Measurements from ENCODE around the gene NCSTN.

NCSTN gene

GRCh38 chr1:160353223-160353622 is 10.0 kb downstream of the NCSTN start:
- no peak for DNase-seq

- DNase-seq, result no peak
These were observed 11.3 kb downstream of the NCSTN start for GRCh38 chr1:160354388-160354985.

GRCh38 chr1:160357286-160358002 is 14.3 kb downstream of the NCSTN start:
- no peak for DNase-seq

- DNase-seq, result no peak
These were observed 14.9 kb downstream of the NCSTN start for GRCh38 chr1:160358073-160358472.

GRCh38 chr1:160359559-160360226 is 16.5 kb downstream of the NCSTN start:
- DNase-seq, result no peak

GRCh38 chr1:160360227-160360695 is 17.1 kb downstream of the NCSTN start:
- DNase-seq, result no peak

GRCh38 chr1:160361199-160361598 is 18.0 kb downstream of the NCSTN start:
- no peak for DNase-seq

GRCh38 chr1:160361814-160362167 is 18.6 kb downstream of the NCSTN start:
- no peak for DNase-seq

- DNase-seq, result no peak
These were observed 19.2 kb downstream of the NCSTN start for GRCh38 chr1:160362168-160362957.

- DNase-seq, result no peak
These were observed 19.8 kb downstream of the NCSTN start for GRCh38 chr1:160363010-160363409.

GRCh38 chr1:160363951-160364735 is 21.0 kb downstream of the NCSTN start:
- DNase-seq, result no peak

GRCh38 chr1:160365325-160365724 is 22.1 kb downstream of the NCSTN start:
- no peak for DNase-seq

- no peak for DNase-seq
These were observed 23.7 kb downstream of the NCSTN start, which contains the start of gene NHLH1 for GRCh38 chr1:160366731-160367515. Gene NHLH1 (plus strand): TSS chr1:160367071. CDS start chr1:160370732, 3,661 bp downstream.

GRCh38 chr1:160367516-160367900 is 24.3 kb downstream of the NCSTN start:
- no peak for DNase-seq

- DNase-seq, result no peak
These were observed 25.0 kb downstream of the NCSTN start for GRCh38 chr1:160367934-160368923.

- DNase-seq, result no peak
These were observed 25.9 kb downstream of the NCSTN start for GRCh38 chr1:160369087-160369486.

GRCh38 chr1:160370561-160371345 is 27.6 kb downstream of the NCSTN start:
- no peak for DNase-seq

GRCh38 chr1:160371346-160371631 is 28.1 kb downstream of the NCSTN start:
- DNase-seq, result no peak

- no peak for DNase-seq
These were observed 28.6 kb downstream of the NCSTN start for GRCh38 chr1:160371756-160372155.

- no peak for DNase-seq
These were observed 30.5 kb downstream of the NCSTN start for GRCh38 chr1:160373696-160374095.
